ENCODE results near the gene USP10.

Gene USP10

GRCh38 chr16:84822990-84823389 lies 123.2 kb downstream of the USP10 start:
- no peak for ATAC-seq
- TF ChIP-seq TSHZ2 (CRISPR knock-in tag; IDR thresholded peaks at IDR 0.05) (no peak), ZNF8 (CRISPR knock-in tag; IDR thresholded peaks at IDR 0.05) (no peak), ESRRG (CRISPR knock-in tag; IDR thresholded peaks at IDR 0.05) (no peak), ARNTL (CRISPR knock-in tag; IDR thresholded peaks at IDR 0.05; ENCODE audit: borderline replicate concordance, low read depth) (no peak), PPARA (CRISPR knock-in tag; IDR thresholded peaks at IDR 0.05; ENCODE audit: borderline replicate concordance) (no peak), ISL1 (CRISPR knock-in tag; IDR thresholded peaks at IDR 0.05) (no peak)

GRCh38 chr16:84823484-84823883 lies 123.7 kb downstream of the USP10 start:
- TF ChIP-seq SNAI2 (CRISPR knock-in tag; IDR thresholded peaks at IDR 0.05) (no peak), ISL1 (CRISPR knock-in tag; IDR thresholded peaks at IDR 0.05) (no peak), TSHZ2 (CRISPR knock-in tag; IDR thresholded peaks at IDR 0.05) (no peak), TOX (CRISPR knock-in tag; IDR thresholded peaks at IDR 0.05; ENCODE audit: borderline replicate concordance) (no peak), ZFP3 (CRISPR knock-in tag; IDR thresholded peaks at IDR 0.05) (no peak), CSRNP3 (CRISPR knock-in tag; IDR thresholded peaks at IDR 0.05) (no peak), TCF4 (CRISPR knock-in tag; IDR thresholded peaks at IDR 0.05; ENCODE audit: borderline replicate concordance) (no peak), PATZ1 (CRISPR knock-in tag; IDR thresholded peaks at IDR 0.05; ENCODE audit: borderline replicate concordance) (no peak), OSR1 (CRISPR knock-in tag; IDR thresholded peaks at IDR 0.05) (no peak), ZNF70 (CRISPR knock-in tag; IDR thresholded peaks at IDR 0.05) (no peak), ESRRG (CRISPR knock-in tag; IDR thresholded peaks at IDR 0.05) (no peak), ZNF8 (CRISPR knock-in tag; IDR thresholded peaks at IDR 0.05) (no peak), GLIS3 (CRISPR knock-in tag; IDR thresholded peaks at IDR 0.05) (no peak), ZFP30 (CRISPR knock-in tag; IDR thresholded peaks at IDR 0.05) (no peak)
- ATAC-seq: no peak

- no peak for ATAC-seq
- TF ChIP-seq ARNTL (CRISPR knock-in tag; IDR thresholded peaks at IDR 0.05; ENCODE audit: borderline replicate concordance, low read depth) (no peak), ZC3H10 (CRISPR knock-in tag; IDR thresholded peaks at IDR 0.05) (no peak), ZNF565 (CRISPR knock-in tag; conservative IDR thresholded peaks at IDR 0.05; ENCODE audit: low read depth) (no peak), ZFP3 (CRISPR knock-in tag; IDR thresholded peaks at IDR 0.05) (no peak), ZNF70 (CRISPR knock-in tag; IDR thresholded peaks at IDR 0.05) (no peak), CSRNP3 (CRISPR knock-in tag; IDR thresholded peaks at IDR 0.05) (no peak), CSDC2 (CRISPR knock-in tag; IDR thresholded peaks at IDR 0.05) (no peak), OSR1 (CRISPR knock-in tag; IDR thresholded peaks at IDR 0.05) (no peak), TOX (CRISPR knock-in tag; IDR thresholded peaks at IDR 0.05; ENCODE audit: borderline replicate concordance) (no peak), ZFP30 (CRISPR knock-in tag; IDR thresholded peaks at IDR 0.05) (no peak), SNAI2 (CRISPR knock-in tag; IDR thresholded peaks at IDR 0.05) (no peak), ESRRG (CRISPR knock-in tag; IDR thresholded peaks at IDR 0.05) (no peak), TCF4 (CRISPR knock-in tag; IDR thresholded peaks at IDR 0.05; ENCODE audit: borderline replicate concordance) (no peak), PATZ1 (CRISPR knock-in tag; IDR thresholded peaks at IDR 0.05; ENCODE audit: borderline replicate concordance) (no peak), ZNF8 (CRISPR knock-in tag; IDR thresholded peaks at IDR 0.05) (no peak), CREB5 (CRISPR knock-in tag; IDR thresholded peaks at IDR 0.05; ENCODE audit: low read depth) (no peak), GLIS3 (CRISPR knock-in tag; IDR thresholded peaks at IDR 0.05) (no peak)
These were observed 124.1 kb downstream of the USP10 start for GRCh38 chr16:84823926-84824325.

All from SK-N-SH treated with all-trans-retinoic acid at 6 μM for 48 hours (cell line).